ENCODE measurements around the gene SLC11A1.

The SLC11A1 gene

GRCh38 chr2:218418321-218418716 lies 36.2 kb downstream of the SLC11A1 start:
- WGBS (ENCODE audit: extremely low coverage, insufficient coverage, insufficient read length): no CpG with 5 or more reads among the region's 5 CpGs
- no peaks in the 10 kb centered on the region for H3K79me1 ChIP-seq (ENCODE audit: low read length)
- H3K4ac ChIP-seq (ENCODE audit: low read depth, low read length): no peak overlapping the region

GRCh38 chr2:218418717-218419458 lies 36.8 kb downstream of the SLC11A1 start, which contains the start of gene VIL1:
Gene VIL1 (plus strand): TSS chr2:218419123. CDS start chr2:218423779, 4,656 bp downstream.
- H3K14ac ChIP-seq (ENCODE audit: low read length): no peak within 1 kb of the TSS
- no peak within 1 kb of the TSS for H3K23ac ChIP-seq (ENCODE audit: low read length)
- H3K36me3 ChIP-seq (ENCODE audit: control insufficient read depth in 1 of 2, insufficient read depth in 2 of 2, low read length in 2 of 2): no peaks in the 10 kb centered on the region
- H4K8ac ChIP-seq (ENCODE audit: low read depth, low read length): no peak within 1 kb of the TSS
- H2AK5ac ChIP-seq (ENCODE audit: low read length): no peak within 1 kb of the TSS
- H3K9ac ChIP-seq (ENCODE audit: low read length): no peak within 1 kb of the TSS
- no peak within 1 kb of the TSS for H2BK12ac ChIP-seq (ENCODE audit: low read length)
- no peak within 1 kb of the TSS for H3K4me3 ChIP-seq (ENCODE audit: low read depth, low read length)
- H3K79me1 ChIP-seq (ENCODE audit: low read length): no peaks in the 10 kb centered on the region
- H2BK120ac ChIP-seq (ENCODE audit: insufficient read depth, low read length, poor library complexity): no peak within 1 kb of the TSS
- H3K18ac ChIP-seq (ENCODE audit: low read length): no peak within 1 kb of the TSS
- no peaks in the 10 kb centered on the region for H3K9me3 ChIP-seq (ENCODE audit: insufficient read depth, low read depth, low read length)
- no peaks in the 10 kb centered on the region for H3K27me3 ChIP-seq (ENCODE audit: insufficient read depth, low read length)
- H4K91ac ChIP-seq (ENCODE audit: low read depth, low read length): no peak within 1 kb of the TSS
- H3K4ac ChIP-seq (ENCODE audit: low read depth, low read length): no peak within 1 kb of the TSS
- no peak within 1 kb of the TSS for H3K27ac ChIP-seq (ENCODE audit: low read depth, low read length)
- no peak within 1 kb of the TSS for H2BK5ac ChIP-seq (ENCODE audit: low read depth, low read length, poor library complexity)
- no peak within 1 kb of the TSS for H3K4me2 ChIP-seq (ENCODE audit: low read length)
- H2AFZ ChIP-seq (ENCODE audit: insufficient read depth, low read length, poor library complexity): no peak within 1 kb of the TSS
- no peak within 1 kb of the TSS for H4K12ac ChIP-seq (ENCODE audit: low read depth, low read length)
- no peak for DNase-seq
- no peaks in the 10 kb centered on the region for H3K4me1 ChIP-seq (ENCODE audit: control insufficient read depth in 1 of 2, insufficient read depth in 2 of 2, low read length in 2 of 2)
- H3K79me2 ChIP-seq (ENCODE audit: control insufficient read depth, insufficient read depth, low read length, poor library complexity): no peaks in the 10 kb centered on the region
- no CpG with 5 or more reads among the region's 9 CpGs for WGBS (ENCODE audit: extremely low coverage, insufficient coverage, insufficient read length)

More at GRCh38 chr2:218418321-218418716, 36.2 kb downstream of the SLC11A1 start:
- no peak overlapping the region for H3K9ac ChIP-seq (ENCODE audit: low read length)
- H2AK5ac ChIP-seq (ENCODE audit: low read length): no peak overlapping the region
- no peak overlapping the region for H4K12ac ChIP-seq (ENCODE audit: low read depth, low read length)
- H3K36me3 ChIP-seq (ENCODE audit: control insufficient read depth in 1 of 2, insufficient read depth in 2 of 2, low read length in 2 of 2): no peaks in the 10 kb centered on the region
- no peaks in the 10 kb centered on the region for H3K9me3 ChIP-seq (ENCODE audit: insufficient read depth, low read depth, low read length)
- no peaks in the 10 kb centered on the region for H3K79me2 ChIP-seq (ENCODE audit: control insufficient read depth, insufficient read depth, low read length, poor library complexity)
- H2AFZ ChIP-seq (ENCODE audit: insufficient read depth, low read length, poor library complexity): no peak overlapping the region
- no peak for DNase-seq
- no peaks in the 10 kb centered on the region for H3K4me1 ChIP-seq (ENCODE audit: control insufficient read depth in 1 of 2, insufficient read depth in 2 of 2, low read length in 2 of 2)
- no peak overlapping the region for H4K8ac ChIP-seq (ENCODE audit: low read depth, low read length)
- H4K91ac ChIP-seq (ENCODE audit: low read depth, low read length): no peak overlapping the region
- H2BK120ac ChIP-seq (ENCODE audit: insufficient read depth, low read length, poor library complexity): no peak overlapping the region
- H3K27ac ChIP-seq (ENCODE audit: low read depth, low read length): no peak overlapping the region
- H2BK12ac ChIP-seq (ENCODE audit: low read length): no peak overlapping the region
- no peak overlapping the region for H3K14ac ChIP-seq (ENCODE audit: low read length)
- H2BK5ac ChIP-seq (ENCODE audit: low read depth, low read length, poor library complexity): no peak overlapping the region
- no peak overlapping the region for H3K4me3 ChIP-seq (ENCODE audit: low read depth, low read length)
- no peak overlapping the region for H3K23ac ChIP-seq (ENCODE audit: low read length)
- H3K4me2 ChIP-seq (ENCODE audit: low read length): no peak overlapping the region
- no peak overlapping the region for H3K18ac ChIP-seq (ENCODE audit: low read length)
- H3K27me3 ChIP-seq (ENCODE audit: insufficient read depth, low read length): no peaks in the 10 kb centered on the region

- no peak overlapping the region for H3K4ac ChIP-seq (ENCODE audit: low read depth, low read length)
- H3K18ac ChIP-seq (ENCODE audit: low read length): no peak overlapping the region
- H3K9me3 ChIP-seq (ENCODE audit: insufficient read depth, low read depth, low read length): no peaks in the 10 kb centered on the region
- H3K4me2 ChIP-seq (ENCODE audit: low read length): no peak overlapping the region
- H3K9ac ChIP-seq (ENCODE audit: low read length): no peak overlapping the region
- H2AK5ac ChIP-seq (ENCODE audit: low read length): no peak overlapping the region
- no peak overlapping the region for H4K91ac ChIP-seq (ENCODE audit: low read depth, low read length)
- no peaks in the 10 kb centered on the region for H3K36me3 ChIP-seq (ENCODE audit: control insufficient read depth in 1 of 2, insufficient read depth in 2 of 2, low read length in 2 of 2)
- H2BK12ac ChIP-seq (ENCODE audit: low read length): no peak overlapping the region
- H2BK120ac ChIP-seq (ENCODE audit: insufficient read depth, low read length, poor library complexity): no peak overlapping the region
- H3K27me3 ChIP-seq (ENCODE audit: insufficient read depth, low read length): no peaks in the 10 kb centered on the region
- H2AFZ ChIP-seq (ENCODE audit: insufficient read depth, low read length, poor library complexity): no peak overlapping the region
- no peak overlapping the region for H3K27ac ChIP-seq (ENCODE audit: low read depth, low read length)
- WGBS (ENCODE audit: extremely low coverage, insufficient coverage, insufficient read length): no CpG with 5 or more reads among the region's 7 CpGs
- no peak overlapping the region for H3K4me3 ChIP-seq (ENCODE audit: low read depth, low read length)
- H4K12ac ChIP-seq (ENCODE audit: low read depth, low read length): no peak overlapping the region
- H3K23ac ChIP-seq (ENCODE audit: low read length): no peak overlapping the region
- H2BK5ac ChIP-seq (ENCODE audit: low read depth, low read length, poor library complexity): no peak overlapping the region
- no peaks in the 10 kb centered on the region for H3K4me1 ChIP-seq (ENCODE audit: control insufficient read depth in 1 of 2, insufficient read depth in 2 of 2, low read length in 2 of 2)
- H3K14ac ChIP-seq (ENCODE audit: low read length): no peak overlapping the region
- H3K79me2 ChIP-seq (ENCODE audit: control insufficient read depth, insufficient read depth, low read length, poor library complexity): no peaks in the 10 kb centered on the region
- DNase-seq: no peak
- no peaks in the 10 kb centered on the region for H3K79me1 ChIP-seq (ENCODE audit: low read length)
- H4K8ac ChIP-seq (ENCODE audit: low read depth, low read length): no peak overlapping the region
Observed at GRCh38 chr2:218419630-218420216, 37.6 kb downstream of the SLC11A1 start.

- no peak overlapping the region for H2BK12ac ChIP-seq (ENCODE audit: low read length)
- no peak overlapping the region for H3K4me3 ChIP-seq (ENCODE audit: low read depth, low read length)
- DNase-seq: no peak
- no peak overlapping the region for H4K8ac ChIP-seq (ENCODE audit: low read depth, low read length)
- no peak overlapping the region for H3K23ac ChIP-seq (ENCODE audit: low read length)
- H2BK5ac ChIP-seq (ENCODE audit: low read depth, low read length, poor library complexity): no peak overlapping the region
- no peaks in the 10 kb centered on the region for H3K79me2 ChIP-seq (ENCODE audit: control insufficient read depth, insufficient read depth, low read length, poor library complexity)
- no peaks in the 10 kb centered on the region for H3K36me3 ChIP-seq (ENCODE audit: control insufficient read depth in 1 of 2, insufficient read depth in 2 of 2, low read length in 2 of 2)
- no peak overlapping the region for H2AFZ ChIP-seq (ENCODE audit: insufficient read depth, low read length, poor library complexity)
- H3K27me3 ChIP-seq (ENCODE audit: insufficient read depth, low read length): no peaks in the 10 kb centered on the region
- no peak overlapping the region for H3K27ac ChIP-seq (ENCODE audit: low read depth, low read length)
- H3K79me1 ChIP-seq (ENCODE audit: low read length): no peaks in the 10 kb centered on the region
- H3K4me2 ChIP-seq (ENCODE audit: low read length): no peak overlapping the region
- WGBS (ENCODE audit: extremely low coverage, insufficient coverage, insufficient read length): no CpG with 5 or more reads among the region's 2 CpGs
- no peak overlapping the region for H3K14ac ChIP-seq (ENCODE audit: low read length)
- H4K12ac ChIP-seq (ENCODE audit: low read depth, low read length): no peak overlapping the region
- no peak overlapping the region for H2BK120ac ChIP-seq (ENCODE audit: insufficient read depth, low read length, poor library complexity)
- H3K9me3 ChIP-seq (ENCODE audit: insufficient read depth, low read depth, low read length): no peaks in the 10 kb centered on the region
- no peaks in the 10 kb centered on the region for H3K4me1 ChIP-seq (ENCODE audit: control insufficient read depth in 1 of 2, insufficient read depth in 2 of 2, low read length in 2 of 2)
- no peak overlapping the region for H3K18ac ChIP-seq (ENCODE audit: low read length)
- no peak overlapping the region for H2AK5ac ChIP-seq (ENCODE audit: low read length)
- no peak overlapping the region for H3K4ac ChIP-seq (ENCODE audit: low read depth, low read length)
- no peak overlapping the region for H3K9ac ChIP-seq (ENCODE audit: low read length)
- H4K91ac ChIP-seq (ENCODE audit: low read depth, low read length): no peak overlapping the region
Observed at GRCh38 chr2:218421027-218421426, 39.0 kb downstream of the SLC11A1 start.
